ENCODE data around the gene UBE2N.
"Not testable (repeated sequence)": the region's sequence is repeated elsewhere in the genome, so short reads cannot be mapped to it uniquely, and the experiment has no call there.

Gene UBE2N

DNA sequence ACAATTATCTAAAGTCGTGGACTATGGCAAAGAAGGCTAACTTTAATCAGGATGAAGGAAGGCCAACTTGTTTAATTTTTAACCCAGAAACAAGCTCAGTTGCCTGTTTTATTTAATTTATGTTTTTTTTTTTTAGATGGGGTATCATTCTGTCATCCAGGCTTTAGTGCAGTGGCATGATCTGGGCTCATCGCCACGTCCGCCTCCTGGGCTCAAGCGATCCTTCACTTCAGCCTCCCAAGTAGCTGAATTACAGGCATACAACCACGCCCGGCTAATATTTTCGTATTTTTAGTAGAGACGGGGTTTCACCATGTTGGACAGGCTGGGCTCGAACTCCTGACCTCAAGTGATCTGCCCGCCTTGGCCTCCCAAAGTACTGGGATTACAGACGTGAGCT lies 44.3 kb downstream of the UBE2N start:
- no peak overlapping the region for H3K27ac ChIP-seq
- H3K4me3 ChIP-seq (ENCODE audit: low read depth in 1 of 2, low read length in 1 of 2), result no peak overlapping the region
- H3K36me3 ChIP-seq, result peaks cover 41% of the 10 kb centered on the region
- no peaks in the 10 kb centered on the region for H3K27me3 ChIP-seq
- TF ChIP-seq, protein P1, sequence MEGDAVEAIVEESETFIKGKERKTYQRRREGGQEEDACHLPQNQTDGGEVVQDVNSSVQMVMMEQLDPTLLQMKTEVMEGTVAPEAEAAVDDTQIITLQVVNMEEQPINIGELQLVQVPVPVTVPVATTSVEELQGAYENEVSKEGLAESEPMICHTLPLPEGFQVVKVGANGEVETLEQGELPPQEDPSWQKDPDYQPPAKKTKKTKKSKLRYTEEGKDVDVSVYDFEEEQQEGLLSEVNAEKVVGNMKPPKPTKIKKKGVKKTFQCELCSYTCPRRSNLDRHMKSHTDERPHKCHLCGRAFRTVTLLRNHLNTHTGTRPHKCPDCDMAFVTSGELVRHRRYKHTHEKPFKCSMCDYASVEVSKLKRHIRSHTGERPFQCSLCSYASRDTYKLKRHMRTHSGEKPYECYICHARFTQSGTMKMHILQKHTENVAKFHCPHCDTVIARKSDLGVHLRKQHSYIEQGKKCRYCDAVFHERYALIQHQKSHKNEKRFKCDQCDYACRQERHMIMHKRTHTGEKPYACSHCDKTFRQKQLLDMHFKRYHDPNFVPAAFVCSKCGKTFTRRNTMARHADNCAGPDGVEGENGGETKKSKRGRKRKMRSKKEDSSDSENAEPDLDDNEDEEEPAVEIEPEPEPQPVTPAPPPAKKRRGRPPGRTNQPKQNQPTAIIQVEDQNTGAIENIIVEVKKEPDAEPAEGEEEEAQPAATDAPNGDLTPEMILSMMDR (IDR thresholded peaks at IDR 0.05), result no peak
- H3K4me1 ChIP-seq (ENCODE audit: control insufficient read depth in 1 of 2, insufficient read depth in 1 of 2, low read depth in 1 of 2, low read length in 1 of 2), result no peaks in the 10 kb centered on the region
- no peaks in the 10 kb centered on the region for H3K9me3 ChIP-seq

DNA sequence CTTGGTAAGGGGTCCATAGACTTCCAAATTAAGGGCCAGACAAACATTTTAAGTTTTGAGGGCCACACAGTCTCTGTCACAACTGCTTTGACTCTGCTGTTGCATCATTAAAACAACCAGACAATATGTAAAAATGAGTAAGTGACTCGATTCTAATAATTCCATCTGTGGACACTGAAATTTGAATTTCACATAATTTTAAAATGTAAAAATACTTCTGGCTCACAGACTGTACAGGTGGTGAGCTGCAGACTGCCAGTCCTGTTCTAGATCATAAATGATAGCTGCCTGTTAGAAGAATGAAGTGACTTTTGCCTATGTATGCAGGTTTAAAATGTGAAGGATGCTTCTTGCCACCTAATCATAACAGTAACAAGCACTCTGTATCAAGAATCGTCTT lies 48.3 kb downstream of the UBE2N start:
- Histone ChIP-seq H3K27ac (no peak overlapping the region), H3K36me3 (peaks cover 26% of the 10 kb centered on the region), H3K27me3 (no peaks in the 10 kb centered on the region), H3K4me1 (ENCODE audit: control insufficient read depth in 1 of 2, insufficient read depth in 1 of 2, low read depth in 1 of 2, low read length in 1 of 2) (peaks cover 29 to 31% of the 10 kb centered on the region in 2 experiments), H3K4me3 (ENCODE audit: low read depth in 1 of 2, low read length in 1 of 2) (no peak overlapping the region), H3K9me3 (no peaks in the 10 kb centered on the region)
- TF ChIP-seq, protein P1 (IDR thresholded peaks at IDR 0.05), result no peak

DNA sequence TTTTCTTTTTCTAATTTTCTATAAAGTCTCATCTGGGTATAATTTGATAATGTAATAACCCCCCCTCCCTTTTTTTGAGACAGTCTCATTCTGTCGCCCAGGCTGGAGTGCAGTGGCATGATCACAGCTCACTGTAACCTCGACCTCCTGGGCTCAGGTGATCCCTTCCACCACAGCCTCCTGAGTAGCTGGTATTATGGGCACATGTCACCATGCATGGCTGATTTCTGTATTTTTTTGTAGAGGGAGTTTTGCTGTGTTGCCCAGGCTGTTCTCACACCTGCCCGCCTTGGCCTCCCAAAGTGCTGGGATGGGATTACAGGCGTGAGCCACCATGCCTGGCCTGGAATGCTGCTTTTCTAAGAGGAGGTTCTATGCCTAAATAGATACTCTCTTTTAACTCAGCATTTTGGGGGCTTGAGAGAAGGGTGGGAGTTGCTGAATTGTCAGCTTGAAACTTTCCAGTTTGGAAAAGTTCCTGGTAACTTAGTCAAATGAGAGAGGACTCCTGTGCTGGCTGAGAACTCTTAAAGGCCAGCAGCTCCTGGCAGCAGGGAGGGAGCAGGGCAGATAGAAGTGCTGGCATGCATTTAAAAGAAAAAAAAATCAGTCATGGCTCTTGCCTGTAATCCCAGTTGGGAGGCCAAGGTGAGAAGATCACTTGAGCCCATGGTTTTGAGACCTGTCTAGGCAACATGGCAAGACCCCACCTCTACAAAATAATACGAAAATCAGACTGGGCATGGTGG lies 51.0 kb downstream of the UBE2N start:
- Histone ChIP-seq H3K4me3 (ENCODE audit: low read depth in 1 of 2, low read length in 1 of 2) (no peak overlapping the region), H3K9me3 (no peaks in the 10 kb centered on the region), H3K4me1 (ENCODE audit: control insufficient read depth in 1 of 2, insufficient read depth in 1 of 2, low read depth in 1 of 2, low read length in 1 of 2) (peaks cover 29 to 32% of the 10 kb centered on the region in 2 experiments), H3K27ac (peak overlapping the region; percentile 60), H3K27me3 (no peaks in the 10 kb centered on the region), H3K36me3 (peaks cover 10% of the 10 kb centered on the region)
- TF ChIP-seq, protein P1 (IDR thresholded peaks at IDR 0.05), result no peak

DNA sequence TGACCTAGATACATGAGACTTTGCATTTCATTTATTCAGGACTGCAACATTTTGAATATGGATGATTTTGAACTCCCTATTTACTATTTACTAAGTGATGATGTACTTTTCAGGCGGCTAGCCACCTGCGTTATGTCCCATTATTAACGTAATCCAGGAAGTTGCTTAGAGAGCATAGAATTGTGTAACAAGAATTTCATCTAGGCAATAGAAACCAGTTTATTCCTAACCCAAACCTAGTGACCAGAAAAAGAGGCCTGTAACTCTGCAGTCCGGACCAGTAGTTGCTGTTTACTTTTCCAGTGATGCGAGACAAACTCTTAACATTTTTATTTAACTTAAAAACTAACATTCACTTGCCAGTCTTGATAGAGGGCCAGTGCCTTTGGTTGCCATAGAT lies 51.7 kb downstream of the UBE2N start:
- TF ChIP-seq, protein P1 (IDR thresholded peaks at IDR 0.05), result no peak
- Histone ChIP-seq H3K27me3 (no peaks in the 10 kb centered on the region), H3K4me3 (ENCODE audit: low read depth in 1 of 2, low read length in 1 of 2) (no peak overlapping the region), H3K4me1 (ENCODE audit: control insufficient read depth in 1 of 2, insufficient read depth in 1 of 2, low read depth in 1 of 2, low read length in 1 of 2) (peaks cover 29 to 32% of the 10 kb centered on the region in 2 experiments), H3K9me3 (no peaks in the 10 kb centered on the region), H3K27ac (peak overlapping the region; percentile 60), H3K36me3 (peaks cover 3% of the 10 kb centered on the region)

DNA sequence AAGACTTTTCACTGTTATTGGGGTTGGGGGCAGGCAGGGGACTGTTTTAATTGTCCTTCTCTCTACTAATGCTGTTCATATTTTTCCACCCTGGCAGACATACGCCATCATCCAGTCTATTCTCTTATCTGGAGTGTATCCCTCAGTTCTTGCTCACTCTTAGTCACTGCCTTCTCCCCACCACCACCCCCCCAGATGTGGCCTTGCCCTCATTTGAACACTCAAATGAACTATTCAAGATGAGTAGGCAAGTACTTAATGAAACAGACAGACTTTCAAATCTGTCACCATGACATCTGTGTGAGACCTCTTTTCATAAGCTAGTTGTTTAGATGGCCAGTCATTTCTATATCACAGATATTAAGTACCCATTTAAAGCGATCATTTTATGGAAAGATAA lies 54.0 kb downstream of the UBE2N start:
- no peak overlapping the region for H3K27ac ChIP-seq
- TF ChIP-seq, protein P1 (IDR thresholded peaks at IDR 0.05), result no peak
- no peaks in the 10 kb centered on the region for H3K36me3 ChIP-seq
- no peaks in the 10 kb centered on the region for H3K9me3 ChIP-seq
- no peaks in the 10 kb centered on the region for H3K27me3 ChIP-seq
- no peak overlapping the region for H3K4me3 ChIP-seq (ENCODE audit: low read depth in 1 of 2, low read length in 1 of 2)
- peaks cover 32 to 33% of the 10 kb centered on the region in 2 experiments for H3K4me1 ChIP-seq (ENCODE audit: control insufficient read depth in 1 of 2, insufficient read depth in 1 of 2, low read depth in 1 of 2, low read length in 1 of 2)

DNA sequence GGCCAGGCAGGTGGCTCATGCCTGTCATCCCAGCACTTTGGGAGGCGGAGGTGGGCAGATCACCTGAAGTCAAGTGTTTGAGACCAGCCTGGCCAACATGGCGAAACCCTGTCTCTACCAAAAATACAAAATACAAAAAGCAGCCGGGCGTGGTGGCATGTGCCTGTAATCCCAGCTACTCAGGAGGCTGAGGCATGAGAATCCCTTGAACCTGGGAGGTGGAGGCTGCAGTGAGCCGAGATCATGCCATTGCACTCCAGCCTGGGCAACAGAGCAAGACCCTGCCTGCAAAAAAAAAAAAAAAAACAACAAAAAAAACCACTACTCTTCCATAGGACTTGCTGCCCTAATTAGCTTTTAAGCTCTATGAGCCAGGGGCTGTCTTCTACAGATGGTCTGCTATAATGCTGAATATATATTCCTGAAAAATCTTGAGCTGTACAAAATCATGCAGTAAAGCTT lies 59.7 kb downstream of the UBE2N start:
- H3K9me3 ChIP-seq; H3K4me3 ChIP-seq (ENCODE audit: low read depth in 1 of 2, low read length in 1 of 2): not testable (repeated sequence)
- peaks cover 39 to 41% of the 10 kb centered on the region in 2 experiments for H3K4me1 ChIP-seq (ENCODE audit: control insufficient read depth in 1 of 2, insufficient read depth in 1 of 2, low read depth in 1 of 2, low read length in 1 of 2)

More for the DNA sequence above, 59.7 kb downstream of the UBE2N start:
- not testable (repeated sequence) for H3K27me3 ChIP-seq, H3K36me3 ChIP-seq, H3K27ac ChIP-seq
